Measurements from ENCODE around the gene VCAN. TPM values are rescaled to one million over a fixed set of nuclear protein-coding genes. Genes with fewer than 3 reads are reported as not detected.

The VCAN gene
- total RNA-seq, 2 experiments from 2014 or later = 0.12 to 0.27 TPM

GRCh38 chr5:83490203-83490602, 18.7 kb downstream of the VCAN start:
- Mint-ChIP-seq H3K4me3 (no peak overlapping the region), H3K9me3 (no peaks in the 10 kb centered on the region), H3K27ac (no peak overlapping the region), H3K36me3 (ENCODE audit: low read depth) (no peaks in the 10 kb centered on the region), H3K4me1 (no peaks in the 10 kb centered on the region), H3K27me3 (peaks cover 25% of the 10 kb centered on the region)
- DNase-seq = no peak
- POLR2A ChIA-PET = no interaction called here
- CTCF ChIA-PET = no interaction called here

- Mint-ChIP-seq H3K4me1 (no peaks in the 10 kb centered on the region), H3K27me3 (peaks cover 16% of the 10 kb centered on the region), H3K9me3 (no peaks in the 10 kb centered on the region), H3K4me3 (no peak overlapping the region), H3K27ac (no peak overlapping the region), H3K36me3 (ENCODE audit: low read depth) (no peaks in the 10 kb centered on the region)
- DNase-seq = no peak
- ChIA-PET CTCF (no interaction called here), POLR2A (no interaction called here)
Observed at GRCh38 chr5:83492331-83492730, 20.8 kb downstream of the VCAN start.

GRCh38 chr5:83493644-83494043, 22.1 kb downstream of the VCAN start:
- CTCF ChIA-PET = no interaction called here
- no peak for DNase-seq
- H3K36me3 Mint-ChIP-seq (ENCODE audit: low read depth) = no peaks in the 10 kb centered on the region
- H3K4me3 Mint-ChIP-seq = no peak overlapping the region
- H3K9me3 Mint-ChIP-seq = no peaks in the 10 kb centered on the region
- POLR2A ChIA-PET = no interaction called here
- H3K4me1 Mint-ChIP-seq = no peaks in the 10 kb centered on the region
- peaks cover 16% of the 10 kb centered on the region for H3K27me3 Mint-ChIP-seq
- no peak overlapping the region for H3K27ac Mint-ChIP-seq

GRCh38 chr5:83494087-83494620, 22.6 kb downstream of the VCAN start:
- H3K36me3 Mint-ChIP-seq (ENCODE audit: low read depth) = no peaks in the 10 kb centered on the region
- POLR2A ChIA-PET = no interaction called here
- H3K4me3 Mint-ChIP-seq = no peak overlapping the region
- no peak for DNase-seq
- no peaks in the 10 kb centered on the region for H3K9me3 Mint-ChIP-seq
- H3K27ac Mint-ChIP-seq = no peak overlapping the region
- CTCF ChIA-PET = interaction anchor here (0.6 kb wide), 1 partner anchor 40 kb away, joined by 3 read pairs; no protein-coding TSS in a partner anchor
- peaks cover 2% of the 10 kb centered on the region for H3K4me1 Mint-ChIP-seq
- H3K27me3 Mint-ChIP-seq = peaks cover 13% of the 10 kb centered on the region

GRCh38 chr5:83494666-83495065, 23.1 kb downstream of the VCAN start:
- Mint-ChIP-seq H3K4me1 (peaks cover 2% of the 10 kb centered on the region), H3K36me3 (ENCODE audit: low read depth) (no peaks in the 10 kb centered on the region), H3K27ac (no peak overlapping the region), H3K4me3 (no peak overlapping the region), H3K27me3 (peaks cover 13% of the 10 kb centered on the region), H3K9me3 (no peaks in the 10 kb centered on the region)
- CTCF ChIA-PET = interaction anchor here (0.6 kb wide), 1 partner anchor 40 kb away, joined by 3 read pairs; no protein-coding TSS in a partner anchor
- POLR2A ChIA-PET = no interaction called here
- DNase-seq = no peak

GRCh38 chr5:83496626-83497025, 25.1 kb downstream of the VCAN start:
- Mint-ChIP-seq H3K36me3 (ENCODE audit: low read depth) (no peaks in the 10 kb centered on the region), H3K4me3 (no peak overlapping the region), H3K27ac (no peak overlapping the region), H3K27me3 (peaks cover 9% of the 10 kb centered on the region), H3K9me3 (no peaks in the 10 kb centered on the region), H3K4me1 (peaks cover 2% of the 10 kb centered on the region)
- CTCF ChIA-PET = no interaction called here
- POLR2A ChIA-PET = no interaction called here
- DNase-seq = no peak

GRCh38 chr5:83498585-83498984, 27.0 kb downstream of the VCAN start:
- POLR2A ChIA-PET = no interaction called here
- Mint-ChIP-seq H3K4me1 (peaks cover 2% of the 10 kb centered on the region), H3K4me3 (no peak overlapping the region), H3K27me3 (peaks cover 9% of the 10 kb centered on the region), H3K9me3 (no peaks in the 10 kb centered on the region), H3K36me3 (ENCODE audit: low read depth) (no peaks in the 10 kb centered on the region), H3K27ac (no peak overlapping the region)
- CTCF ChIA-PET = interaction anchor here (0.7 kb wide), 1 partner anchor 1365 kb away, joined by 3 read pairs; no protein-coding TSS in a partner anchor
- no peak for DNase-seq

GRCh38 chr5:83503662-83504061, 32.1 kb downstream of the VCAN start:
- POLR2A ChIA-PET = no interaction called here
- Mint-ChIP-seq H3K27ac (no peak overlapping the region), H3K9me3 (no peaks in the 10 kb centered on the region), H3K36me3 (ENCODE audit: low read depth) (no peaks in the 10 kb centered on the region), H3K4me3 (no peak overlapping the region), H3K27me3 (peaks cover 13% of the 10 kb centered on the region), H3K4me1 (peaks cover 2% of the 10 kb centered on the region)
- CTCF ChIA-PET = no interaction called here
- DNase-seq = no peak

- H3K27ac Mint-ChIP-seq = no peak overlapping the region
Observed at GRCh38 chr5:83507431-83507830, 35.9 kb downstream of the VCAN start.

GRCh38 chr5:83509540-83509939, 38.0 kb downstream of the VCAN start:
- Mint-ChIP-seq H3K36me3 (ENCODE audit: low read depth) (no peaks in the 10 kb centered on the region), H3K9me3 (no peaks in the 10 kb centered on the region), H3K27ac (no peak overlapping the region), H3K4me1 (peaks cover 8% of the 10 kb centered on the region), H3K4me3 (no peak overlapping the region), H3K27me3 (peaks cover 3% of the 10 kb centered on the region)
- ChIA-PET CTCF (no interaction called here), POLR2A (no interaction called here)
- no peak for DNase-seq

More at GRCh38 chr5:83507431-83507830, 35.9 kb downstream of the VCAN start:
- CTCF ChIA-PET = no interaction called here
- Mint-ChIP-seq H3K36me3 (ENCODE audit: low read depth) (no peaks in the 10 kb centered on the region), H3K27me3 (peaks cover 3% of the 10 kb centered on the region), H3K4me3 (no peak overlapping the region), H3K9me3 (no peaks in the 10 kb centered on the region), H3K4me1 (peaks cover 8% of the 10 kb centered on the region)
- POLR2A ChIA-PET = no interaction called here
- no peak for DNase-seq

GRCh38 chr5:83510260-83510659, 38.7 kb downstream of the VCAN start:
- CTCF ChIA-PET = no interaction called here
- no peak for DNase-seq
- Mint-ChIP-seq H3K4me3 (no peak overlapping the region), H3K9me3 (no peaks in the 10 kb centered on the region), H3K36me3 (ENCODE audit: low read depth) (no peaks in the 10 kb centered on the region), H3K27ac (no peak overlapping the region), H3K27me3 (peaks cover 5% of the 10 kb centered on the region), H3K4me1 (peaks cover 8% of the 10 kb centered on the region)
- POLR2A ChIA-PET = no interaction called here

GRCh38 chr5:83512061-83512745, 40.7 kb downstream of the VCAN start:
- Mint-ChIP-seq H3K4me3 (no peak overlapping the region), H3K9me3 (no peaks in the 10 kb centered on the region), H3K4me1 (peaks cover 8% of the 10 kb centered on the region), H3K27ac (no peak overlapping the region), H3K27me3 (peaks cover 5% of the 10 kb centered on the region), H3K36me3 (ENCODE audit: low read depth) (no peaks in the 10 kb centered on the region)
- CTCF ChIA-PET = no interaction called here
- POLR2A ChIA-PET = no interaction called here
- DNase-seq = no peak

- peaks cover 3% of the 10 kb centered on the region for H3K27me3 Mint-ChIP-seq
- ChIA-PET POLR2A (no interaction called here), CTCF (no interaction called here)
- H3K4me1 Mint-ChIP-seq = peaks cover 8% of the 10 kb centered on the region
- H3K9me3 Mint-ChIP-seq = no peaks in the 10 kb centered on the region
- no peak for DNase-seq
- no peak overlapping the region for H3K4me3 Mint-ChIP-seq
- H3K27ac Mint-ChIP-seq = no peak overlapping the region
- H3K36me3 Mint-ChIP-seq (ENCODE audit: low read depth) = no peaks in the 10 kb centered on the region
Observed at GRCh38 chr5:83513081-83513480, 41.5 kb downstream of the VCAN start.

GRCh38 chr5:83513491-83513890, 41.9 kb downstream of the VCAN start:
- Mint-ChIP-seq H3K4me3 (no peak overlapping the region), H3K27ac (no peak overlapping the region), H3K27me3 (peaks cover 4% of the 10 kb centered on the region), H3K36me3 (ENCODE audit: low read depth) (no peaks in the 10 kb centered on the region), H3K9me3 (no peaks in the 10 kb centered on the region), H3K4me1 (peaks cover 8% of the 10 kb centered on the region)
- DNase-seq = no peak
- POLR2A ChIA-PET = no interaction called here
- CTCF ChIA-PET = no interaction called here
